ENCODE measurements around the gene FGF10.

The FGF10 gene

DNA sequence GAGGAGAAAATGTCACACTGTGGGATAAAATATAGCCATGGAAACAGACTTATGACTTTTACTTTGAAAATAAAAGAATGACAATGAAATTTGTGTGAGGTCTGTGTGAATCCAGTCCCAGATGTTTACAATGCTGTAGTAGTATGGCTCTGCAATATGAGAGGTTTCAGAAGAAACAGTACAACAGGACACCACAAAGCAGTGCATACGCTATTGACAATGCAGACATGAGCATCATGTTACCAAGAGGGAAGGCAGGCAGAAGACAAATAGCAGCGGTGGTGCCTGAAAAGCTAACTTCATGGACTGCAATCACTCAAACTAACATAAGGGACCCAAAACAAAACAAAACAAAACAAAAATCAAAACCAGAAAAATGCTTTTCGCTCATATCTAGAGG, 1.8 kb downstream of the FGF10 start:
- Histone ChIP-seq H3K36me3 (ENCODE audit: control insufficient read depth, insufficient read depth, low read length, severe bottlenecking) (no peaks in the 10 kb centered on the region), H3K4me1 (ENCODE audit: control insufficient read depth, insufficient read depth, low read length) (peaks cover 21% of the 10 kb centered on the region), H3K9me3 (ENCODE audit: control insufficient read depth, low read length) (no peaks in the 10 kb centered on the region), H3K9ac (ENCODE audit: low read length) (no peak overlapping the region), H3K27me3 (replicated peaks; ENCODE audit: control insufficient read depth, insufficient read depth, low read length) (peaks cover 41% of the 10 kb centered on the region), H3K4me3 (ENCODE audit: low read length) (peak overlapping the region; percentile 83)
- no peak for DNase-seq (ENCODE audit: low read depth)

DNA sequence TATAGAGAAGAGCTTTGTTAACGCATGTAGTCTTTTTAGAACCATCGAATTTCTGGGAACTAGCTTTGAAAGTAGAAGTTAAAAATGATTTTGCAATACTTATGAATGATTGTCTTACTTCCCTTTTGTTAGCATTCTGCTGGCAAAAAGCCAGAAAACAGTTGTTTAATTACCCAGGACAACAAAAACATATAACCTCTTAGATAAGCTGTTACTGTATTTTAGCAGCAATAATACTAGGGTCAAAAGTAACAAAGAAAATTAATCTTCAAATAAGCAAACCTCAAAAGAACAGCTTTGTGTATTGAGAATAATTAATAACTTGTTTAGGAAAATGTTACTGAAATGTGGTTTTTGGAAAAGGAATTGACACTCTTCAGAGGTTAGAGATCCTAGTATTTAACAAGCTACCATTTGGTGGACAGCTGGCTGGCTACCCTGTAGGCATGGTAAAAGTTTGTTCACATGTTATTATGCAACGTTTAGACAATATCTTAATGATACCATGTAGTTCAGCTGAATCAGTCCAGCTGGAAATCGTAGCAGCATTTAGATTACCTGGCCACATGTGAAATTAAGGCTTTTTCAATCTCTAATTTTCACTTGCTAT, 3.8 kb downstream of the FGF10 start:
- no peak for DNase-seq (ENCODE audit: low read depth)

DNA sequence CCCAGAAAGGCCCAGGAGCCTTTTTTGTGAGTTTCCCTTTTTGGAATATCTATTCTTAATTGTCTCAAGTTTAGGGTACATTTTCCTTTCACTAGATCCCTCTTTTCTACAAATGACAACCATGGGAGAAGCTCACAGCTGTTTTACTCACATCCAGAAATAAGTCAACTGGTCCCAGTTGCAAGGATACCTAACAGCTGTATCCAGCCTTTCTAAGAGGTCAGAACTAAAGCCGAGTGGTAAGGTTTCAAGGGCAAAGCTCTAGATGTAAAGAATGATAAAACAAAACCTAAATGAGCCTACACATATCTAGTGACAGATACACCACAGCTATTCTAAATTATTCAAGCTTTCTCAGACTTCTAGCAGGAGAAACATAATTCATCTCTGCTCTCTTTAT, 4.4 kb downstream of the FGF10 start:
- Histone ChIP-seq H3K4me1 (ENCODE audit: control insufficient read depth, insufficient read depth, low read length) (peaks cover 15% of the 10 kb centered on the region), H3K4me3 (ENCODE audit: low read length) (no peak overlapping the region), H3K36me3 (ENCODE audit: control insufficient read depth, insufficient read depth, low read length, severe bottlenecking) (no peaks in the 10 kb centered on the region), H3K27me3 (replicated peaks; ENCODE audit: control insufficient read depth, insufficient read depth, low read length) (peaks cover 29% of the 10 kb centered on the region), H3K9me3 (ENCODE audit: control insufficient read depth, low read length) (no peaks in the 10 kb centered on the region), H3K9ac (ENCODE audit: low read length) (no peak overlapping the region)
- no peak for DNase-seq (ENCODE audit: low read depth)

More for the DNA sequence above, 3.8 kb downstream of the FGF10 start:
- H3K9ac ChIP-seq (ENCODE audit: low read length), result no peak overlapping the region
- peaks cover 21% of the 10 kb centered on the region for H3K4me1 ChIP-seq (ENCODE audit: control insufficient read depth, insufficient read depth, low read length)
- H3K9me3 ChIP-seq (ENCODE audit: control insufficient read depth, low read length), result no peaks in the 10 kb centered on the region
- peaks cover 32% of the 10 kb centered on the region for H3K27me3 ChIP-seq (replicated peaks; ENCODE audit: control insufficient read depth, insufficient read depth, low read length)
- no peaks in the 10 kb centered on the region for H3K36me3 ChIP-seq (ENCODE audit: control insufficient read depth, insufficient read depth, low read length, severe bottlenecking)
- H3K4me3 ChIP-seq (ENCODE audit: low read length), result no peak overlapping the region

DNA sequence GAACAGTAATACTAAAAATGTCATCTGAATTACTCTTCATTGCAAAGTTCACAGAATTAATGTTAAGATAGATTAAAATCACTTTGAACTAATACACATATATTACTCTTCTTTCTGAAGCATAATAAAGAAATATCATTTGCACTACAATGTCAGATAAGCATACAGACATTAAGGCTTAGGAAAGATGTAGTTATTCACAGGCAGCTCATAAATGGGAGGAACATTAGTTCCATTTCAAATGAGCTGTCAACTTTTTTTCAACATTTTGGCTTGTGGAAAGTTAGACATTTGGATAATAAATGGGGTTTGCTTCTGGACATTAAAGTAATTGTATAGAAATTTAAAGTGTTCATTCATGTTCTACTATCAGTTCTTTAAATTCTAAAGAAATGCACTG, 6.3 kb downstream of the FGF10 start:
- no peak for DNase-seq (ENCODE audit: low read depth)

GRCh38 chr5:44377057-44377456, 12.2 kb downstream of the FGF10 start:
- DNase-seq (ENCODE audit: low read depth), result no peak
- Histone ChIP-seq H3K4me1 (ENCODE audit: control insufficient read depth, insufficient read depth, low read length) (no peaks in the 10 kb centered on the region), H3K9ac (ENCODE audit: low read length) (no peak overlapping the region), H3K36me3 (ENCODE audit: control insufficient read depth, insufficient read depth, low read length, severe bottlenecking) (no peaks in the 10 kb centered on the region), H3K27me3 (replicated peaks; ENCODE audit: control insufficient read depth, insufficient read depth, low read length) (no peaks in the 10 kb centered on the region), H3K9me3 (ENCODE audit: control insufficient read depth, low read length) (no peaks in the 10 kb centered on the region), H3K4me3 (ENCODE audit: low read length) (no peak overlapping the region)

More for the DNA sequence above, 6.3 kb downstream of the FGF10 start:
- Histone ChIP-seq H3K9me3 (ENCODE audit: control insufficient read depth, low read length) (no peaks in the 10 kb centered on the region), H3K9ac (ENCODE audit: low read length) (no peak overlapping the region), H3K4me1 (ENCODE audit: control insufficient read depth, insufficient read depth, low read length) (peaks cover 3% of the 10 kb centered on the region), H3K4me3 (ENCODE audit: low read length) (no peak overlapping the region), H3K36me3 (ENCODE audit: control insufficient read depth, insufficient read depth, low read length, severe bottlenecking) (no peaks in the 10 kb centered on the region), H3K27me3 (replicated peaks; ENCODE audit: control insufficient read depth, insufficient read depth, low read length) (peaks cover 17% of the 10 kb centered on the region)

- H3K36me3 ChIP-seq (ENCODE audit: control insufficient read depth, insufficient read depth, low read length, severe bottlenecking), result no peaks in the 10 kb centered on the region
- no peak overlapping the region for H3K9ac ChIP-seq (ENCODE audit: low read length)
- no peak for DNase-seq (ENCODE audit: low read depth)
- H3K27me3 ChIP-seq (replicated peaks; ENCODE audit: control insufficient read depth, insufficient read depth, low read length), result no peaks in the 10 kb centered on the region
- no peaks in the 10 kb centered on the region for H3K9me3 ChIP-seq (ENCODE audit: control insufficient read depth, low read length)
- H3K4me1 ChIP-seq (ENCODE audit: control insufficient read depth, insufficient read depth, low read length), result no peaks in the 10 kb centered on the region
- H3K4me3 ChIP-seq (ENCODE audit: low read length), result no peak overlapping the region
Observed at GRCh38 chr5:44372028-44372427, 17.2 kb downstream of the FGF10 start.

GRCh38 chr5:44367203-44367602, 22.0 kb downstream of the FGF10 start:
- no peaks in the 10 kb centered on the region for H3K36me3 ChIP-seq (ENCODE audit: control insufficient read depth, insufficient read depth, low read length, severe bottlenecking)
- H3K4me3 ChIP-seq (ENCODE audit: low read length), result no peak overlapping the region
- no peaks in the 10 kb centered on the region for H3K27me3 ChIP-seq (replicated peaks; ENCODE audit: control insufficient read depth, insufficient read depth, low read length)
- no peak for DNase-seq (ENCODE audit: low read depth)
- H3K9me3 ChIP-seq (ENCODE audit: control insufficient read depth, low read length), result no peaks in the 10 kb centered on the region
- H3K4me1 ChIP-seq (ENCODE audit: control insufficient read depth, insufficient read depth, low read length), result peaks cover 21% of the 10 kb centered on the region
- H3K9ac ChIP-seq (ENCODE audit: low read length), result no peak overlapping the region

DNA sequence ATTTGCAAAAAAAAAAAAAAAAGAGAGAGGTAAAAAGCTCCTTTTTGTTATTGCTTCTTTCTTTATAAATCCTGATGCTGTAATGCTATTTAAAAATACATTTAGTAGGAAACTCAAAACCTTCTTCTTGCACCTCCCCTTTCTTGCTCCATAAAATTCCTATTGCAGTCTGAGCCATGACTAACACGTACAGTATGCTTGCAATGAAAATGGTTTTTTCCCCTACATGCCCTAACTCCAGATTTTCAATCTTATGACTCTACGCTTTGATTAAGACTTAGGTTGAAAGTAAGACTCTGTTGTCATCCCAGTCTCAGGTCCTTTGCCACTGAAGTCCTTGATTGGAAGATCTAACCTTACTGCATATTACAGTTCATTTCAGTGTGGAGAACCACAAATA, 23.9 kb downstream of the FGF10 start:
- Histone ChIP-seq H3K9me3 (ENCODE audit: control insufficient read depth, low read length) (no peaks in the 10 kb centered on the region), H3K36me3 (ENCODE audit: control insufficient read depth, insufficient read depth, low read length, severe bottlenecking) (no peaks in the 10 kb centered on the region), H3K4me1 (ENCODE audit: control insufficient read depth, insufficient read depth, low read length) (peaks cover 28% of the 10 kb centered on the region), H3K4me3 (ENCODE audit: low read length) (no peak overlapping the region), H3K9ac (ENCODE audit: low read length) (no peak overlapping the region), H3K27me3 (replicated peaks; ENCODE audit: control insufficient read depth, insufficient read depth, low read length) (no peaks in the 10 kb centered on the region)
- peak; percentile 14 for DNase-seq (ENCODE audit: low read depth)

GRCh38 chr5:44364097-44364496, 25.1 kb downstream of the FGF10 start:
- Histone ChIP-seq H3K4me3 (ENCODE audit: low read length) (no peak overlapping the region), H3K27me3 (replicated peaks; ENCODE audit: control insufficient read depth, insufficient read depth, low read length) (no peaks in the 10 kb centered on the region), H3K9me3 (ENCODE audit: control insufficient read depth, low read length) (no peaks in the 10 kb centered on the region), H3K36me3 (ENCODE audit: control insufficient read depth, insufficient read depth, low read length, severe bottlenecking) (no peaks in the 10 kb centered on the region), H3K9ac (ENCODE audit: low read length) (no peak overlapping the region), H3K4me1 (ENCODE audit: control insufficient read depth, insufficient read depth, low read length) (peaks cover 28% of the 10 kb centered on the region)
- DNase-seq (ENCODE audit: low read depth), result no peak

GRCh38 chr5:44361342-44362001, 27.7 kb downstream of the FGF10 start:
- H3K4me1 ChIP-seq (ENCODE audit: control insufficient read depth, insufficient read depth, low read length), result peaks cover 25% of the 10 kb centered on the region
- no peak for DNase-seq (ENCODE audit: low read depth)

DNA sequence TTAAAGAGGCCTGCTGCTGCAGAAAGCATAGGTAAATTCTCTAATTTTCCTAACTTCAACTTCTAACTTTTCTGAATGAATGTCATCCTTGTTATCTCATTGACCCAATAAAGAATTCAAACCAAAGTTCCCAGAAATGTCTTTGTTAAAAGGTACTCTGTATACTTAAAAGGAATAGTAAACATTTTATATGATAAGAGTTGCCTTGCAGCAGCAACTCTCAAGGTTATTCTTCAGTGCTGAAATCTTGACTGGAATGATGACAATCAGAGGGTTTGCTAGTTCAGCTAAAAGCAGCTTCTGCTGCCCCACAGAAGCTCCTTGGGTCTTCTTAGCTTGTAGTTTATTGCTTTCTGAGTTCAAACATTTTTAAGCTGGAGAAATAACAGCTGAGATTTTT, 28.3 kb downstream of the FGF10 start:
- H3K9me3 ChIP-seq (ENCODE audit: control insufficient read depth, low read length), result no peaks in the 10 kb centered on the region
- no peak for DNase-seq (ENCODE audit: low read depth)
- no peak overlapping the region for H3K4me3 ChIP-seq (ENCODE audit: low read length)
- no peaks in the 10 kb centered on the region for H3K36me3 ChIP-seq (ENCODE audit: control insufficient read depth, insufficient read depth, low read length, severe bottlenecking)
- no peaks in the 10 kb centered on the region for H3K27me3 ChIP-seq (replicated peaks; ENCODE audit: control insufficient read depth, insufficient read depth, low read length)
- peaks cover 25% of the 10 kb centered on the region for H3K4me1 ChIP-seq (ENCODE audit: control insufficient read depth, insufficient read depth, low read length)
- no peak overlapping the region for H3K9ac ChIP-seq (ENCODE audit: low read length)

More at GRCh38 chr5:44361342-44362001, 27.7 kb downstream of the FGF10 start:
- no peak overlapping the region for H3K4me3 ChIP-seq (ENCODE audit: low read length)
- H3K27me3 ChIP-seq (replicated peaks; ENCODE audit: control insufficient read depth, insufficient read depth, low read length), result no peaks in the 10 kb centered on the region
- H3K36me3 ChIP-seq (ENCODE audit: control insufficient read depth, insufficient read depth, low read length, severe bottlenecking), result no peaks in the 10 kb centered on the region
- no peaks in the 10 kb centered on the region for H3K9me3 ChIP-seq (ENCODE audit: control insufficient read depth, low read length)
- H3K9ac ChIP-seq (ENCODE audit: low read length), result no peak overlapping the region

GRCh38 chr5:44358421-44358820, 30.8 kb downstream of the FGF10 start:
- no peak for DNase-seq (ENCODE audit: low read depth)

More at GRCh38 chr5:44358421-44358820, 30.8 kb downstream of the FGF10 start:
- peaks cover 17% of the 10 kb centered on the region for H3K4me1 ChIP-seq (ENCODE audit: control insufficient read depth, insufficient read depth, low read length)
- no peak overlapping the region for H3K9ac ChIP-seq (ENCODE audit: low read length)
- H3K27me3 ChIP-seq (replicated peaks; ENCODE audit: control insufficient read depth, insufficient read depth, low read length), result no peaks in the 10 kb centered on the region
- no peaks in the 10 kb centered on the region for H3K9me3 ChIP-seq (ENCODE audit: control insufficient read depth, low read length)
- H3K4me3 ChIP-seq (ENCODE audit: low read length), result no peak overlapping the region
- no peaks in the 10 kb centered on the region for H3K36me3 ChIP-seq (ENCODE audit: control insufficient read depth, insufficient read depth, low read length, severe bottlenecking)

Data from adipocyte (in vitro differentiated cells).